Measurements from ENCODE around the gene RARA. TPM values are rescaled to one million over a fixed set of nuclear protein-coding genes. Genes with fewer than 3 reads are reported as not detected.

Gene RARA
- total RNA-seq, 2 experiments from 2014 or later: 34.7 to 36.2 TPM

DNA sequence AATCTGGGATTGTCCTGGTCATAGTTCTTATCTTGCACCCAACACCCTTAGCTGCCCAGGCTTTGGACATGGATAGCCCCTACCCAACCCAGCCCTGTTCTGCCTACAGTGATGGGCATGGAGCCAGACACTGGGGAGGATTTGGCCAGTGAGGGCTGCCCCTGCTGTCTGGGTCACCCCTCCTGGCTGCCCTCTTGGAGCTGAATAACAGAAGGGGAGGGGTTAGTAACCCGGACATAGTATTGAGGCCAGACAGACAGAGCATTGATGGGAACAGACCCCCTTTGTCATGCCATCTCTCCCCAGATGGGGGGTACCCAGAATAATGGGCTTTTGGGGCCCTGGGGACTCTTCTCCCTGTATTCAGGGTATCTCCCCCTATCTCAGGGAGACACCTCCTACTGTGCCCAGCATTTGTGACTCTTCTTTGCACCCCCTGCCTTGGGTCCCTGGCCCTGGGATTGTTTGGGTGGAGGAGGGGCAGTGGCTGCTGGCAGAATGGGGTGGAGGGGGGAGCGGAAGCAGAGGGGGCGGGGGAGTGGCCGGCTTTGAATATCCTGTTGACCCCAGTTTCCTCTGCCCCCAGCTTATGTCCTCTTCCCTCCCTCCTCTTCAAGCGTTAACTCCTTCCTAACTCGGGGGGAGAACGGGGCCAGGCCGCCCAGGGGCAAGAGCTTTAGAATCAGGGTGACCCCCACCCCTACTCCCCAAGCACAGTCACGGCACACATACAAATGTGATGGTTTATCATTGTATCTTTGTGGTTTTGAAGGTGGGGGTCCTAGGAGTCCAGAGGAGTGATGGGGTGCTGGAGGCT, 38.5 kb downstream of the RARA start:
- CTCF ChIA-PET: interaction anchor here (1.4 to 26.3 kb wide), 3 partner anchors 11 to 145 kb away, joined by 3 to 780 read pairs (median 6); partner anchors contain the start of genes CDC6 and RARA
- H3K36me3 Mint-ChIP-seq (ENCODE audit: low read depth): peaks cover 28% of the 10 kb centered on the region
- H3K27ac Mint-ChIP-seq: peak overlapping the region; percentile 61
- no peaks in the 10 kb centered on the region for H3K9me3 Mint-ChIP-seq
- H3K27me3 Mint-ChIP-seq: no peaks in the 10 kb centered on the region
- intact Hi-C loops (cut with micrococcal nuclease): no loop called here
- no peak overlapping the region for H3K4me3 Mint-ChIP-seq
- DNase-seq (no peak), ATAC-seq (no peak)
- TF ChIP-seq, protein P1, sequence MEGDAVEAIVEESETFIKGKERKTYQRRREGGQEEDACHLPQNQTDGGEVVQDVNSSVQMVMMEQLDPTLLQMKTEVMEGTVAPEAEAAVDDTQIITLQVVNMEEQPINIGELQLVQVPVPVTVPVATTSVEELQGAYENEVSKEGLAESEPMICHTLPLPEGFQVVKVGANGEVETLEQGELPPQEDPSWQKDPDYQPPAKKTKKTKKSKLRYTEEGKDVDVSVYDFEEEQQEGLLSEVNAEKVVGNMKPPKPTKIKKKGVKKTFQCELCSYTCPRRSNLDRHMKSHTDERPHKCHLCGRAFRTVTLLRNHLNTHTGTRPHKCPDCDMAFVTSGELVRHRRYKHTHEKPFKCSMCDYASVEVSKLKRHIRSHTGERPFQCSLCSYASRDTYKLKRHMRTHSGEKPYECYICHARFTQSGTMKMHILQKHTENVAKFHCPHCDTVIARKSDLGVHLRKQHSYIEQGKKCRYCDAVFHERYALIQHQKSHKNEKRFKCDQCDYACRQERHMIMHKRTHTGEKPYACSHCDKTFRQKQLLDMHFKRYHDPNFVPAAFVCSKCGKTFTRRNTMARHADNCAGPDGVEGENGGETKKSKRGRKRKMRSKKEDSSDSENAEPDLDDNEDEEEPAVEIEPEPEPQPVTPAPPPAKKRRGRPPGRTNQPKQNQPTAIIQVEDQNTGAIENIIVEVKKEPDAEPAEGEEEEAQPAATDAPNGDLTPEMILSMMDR (IDR thresholded peaks at IDR 0.05): no peak
- peaks cover 71% of the 10 kb centered on the region for H3K4me1 Mint-ChIP-seq (ENCODE audit: low read depth)
- POLR2A ChIA-PET: interaction anchor here (0.6 to 1.6 kb wide), 7 partner anchors 17 to 213 kb away, joined by 3 to 4 read pairs (median 3); partner anchors contain the start of genes GJD3 and TOP2A

DNA sequence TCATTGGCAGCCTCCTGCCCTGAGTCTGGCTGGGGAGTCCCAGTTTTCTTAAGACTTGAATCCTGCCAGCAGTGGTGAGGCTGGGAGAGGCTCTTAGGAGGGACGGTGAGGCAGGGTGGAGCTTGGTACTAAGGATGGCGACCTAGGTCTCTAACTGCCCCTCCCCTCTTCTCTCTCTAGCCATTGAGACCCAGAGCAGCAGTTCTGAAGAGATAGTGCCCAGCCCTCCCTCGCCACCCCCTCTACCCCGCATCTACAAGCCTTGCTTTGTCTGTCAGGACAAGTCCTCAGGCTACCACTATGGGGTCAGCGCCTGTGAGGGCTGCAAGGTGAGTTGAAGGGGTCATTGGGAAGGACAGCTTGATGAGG, 39.1 kb downstream of the RARA start:
- H3K4me1 Mint-ChIP-seq (ENCODE audit: low read depth): peaks cover 71% of the 10 kb centered on the region
- POLR2A ChIA-PET: interaction anchor here (0.9 to 1.6 kb wide), 3 partner anchors 41 to 212 kb away, joined by 3 to 4 read pairs (median 4); no protein-coding TSS in a partner anchor

DNA sequence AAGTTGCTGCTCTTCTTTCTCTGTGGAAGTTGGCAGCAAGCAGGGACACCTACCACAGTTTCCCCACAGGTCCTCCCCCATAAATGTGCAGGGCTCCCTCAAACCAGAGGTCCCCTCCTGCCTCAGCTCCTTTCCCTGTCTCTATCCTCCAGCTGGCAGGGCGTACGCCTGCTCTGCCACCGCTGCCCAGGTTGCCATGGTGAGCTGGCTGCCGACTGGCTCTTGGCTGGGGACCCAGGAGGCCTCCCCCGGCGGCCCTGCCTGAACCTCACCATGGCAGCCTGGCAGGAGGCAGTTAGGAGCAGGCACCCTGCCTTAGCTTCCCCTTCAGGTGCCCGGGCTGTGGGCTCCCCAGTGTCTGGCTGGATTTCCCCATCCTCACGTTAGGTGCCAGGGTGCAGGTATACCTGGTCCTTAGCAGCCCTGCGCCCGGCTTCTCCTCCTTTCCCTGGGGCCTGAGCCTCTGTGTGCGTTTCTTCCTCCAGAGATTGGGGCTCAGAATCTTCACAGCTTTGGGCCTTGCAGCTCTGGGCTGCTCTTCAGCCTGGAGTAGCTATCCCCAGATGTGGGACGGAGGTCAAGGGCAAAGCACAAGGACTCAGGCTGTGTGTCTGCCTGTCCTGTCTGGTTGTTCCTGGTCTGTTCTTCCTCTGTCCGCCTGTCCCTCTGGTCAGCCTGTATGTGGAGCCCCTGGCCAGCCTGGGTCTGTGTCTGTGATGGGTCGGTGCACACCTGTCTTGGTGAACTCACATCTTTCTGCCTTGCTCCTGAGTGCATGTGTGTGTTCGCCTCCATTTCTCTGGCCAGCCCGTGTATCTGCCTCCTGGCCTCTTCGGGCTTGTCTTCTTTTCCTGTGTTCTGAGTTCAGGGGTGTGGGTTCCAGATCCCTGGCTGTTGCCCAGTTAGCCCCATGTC, 39.8 kb downstream of the RARA start:
- TF ChIP-seq, protein P1 (IDR thresholded peaks at IDR 0.05): no peak
- Mint-ChIP-seq H3K4me1 (ENCODE audit: low read depth) (peaks cover 65% of the 10 kb centered on the region), H3K9me3 (no peaks in the 10 kb centered on the region), H3K4me3 (no peak overlapping the region), H3K36me3 (ENCODE audit: low read depth) (peaks cover 23% of the 10 kb centered on the region), H3K27ac (peak overlapping the region; percentile 12), H3K27me3 (no peaks in the 10 kb centered on the region)
- ATAC-seq: no peak
- POLR2A ChIA-PET: interaction anchor here (0.7 to 0.9 kb wide), 2 partner anchors 42 to 47 kb away, joined by 3 to 4 read pairs; no protein-coding TSS in a partner anchor
- CTCF ChIA-PET: interaction anchor here (1.1 to 26.3 kb wide), 3 partner anchors 9 to 40 kb away, joined by 3 to 780 read pairs (median 6); partner anchors contain the start of genes CDC6 and RARA
- no peak for DNase-seq
- intact Hi-C loops (cut with micrococcal nuclease): no loop called here

More for the DNA sequence above, 39.1 kb downstream of the RARA start:
- peaks cover 27% of the 10 kb centered on the region for H3K36me3 Mint-ChIP-seq (ENCODE audit: low read depth)
- H3K27me3 Mint-ChIP-seq: no peaks in the 10 kb centered on the region
- H3K9me3 Mint-ChIP-seq: no peaks in the 10 kb centered on the region
- intact Hi-C loops (cut with micrococcal nuclease): no loop called here
- CTCF ChIA-PET: interaction anchor here (1.1 to 26.3 kb wide), 4 partner anchors 10 to 146 kb away, joined by 3 to 780 read pairs (median 4); partner anchors contain the start of genes CDC6 and RARA
- TF ChIP-seq, protein P1 (IDR thresholded peaks at IDR 0.05): no peak
- DNase-seq: no peak
- H3K27ac Mint-ChIP-seq: peak overlapping the region; percentile 61
- H3K4me3 Mint-ChIP-seq: no peak overlapping the region
- no peak for ATAC-seq

DNA sequence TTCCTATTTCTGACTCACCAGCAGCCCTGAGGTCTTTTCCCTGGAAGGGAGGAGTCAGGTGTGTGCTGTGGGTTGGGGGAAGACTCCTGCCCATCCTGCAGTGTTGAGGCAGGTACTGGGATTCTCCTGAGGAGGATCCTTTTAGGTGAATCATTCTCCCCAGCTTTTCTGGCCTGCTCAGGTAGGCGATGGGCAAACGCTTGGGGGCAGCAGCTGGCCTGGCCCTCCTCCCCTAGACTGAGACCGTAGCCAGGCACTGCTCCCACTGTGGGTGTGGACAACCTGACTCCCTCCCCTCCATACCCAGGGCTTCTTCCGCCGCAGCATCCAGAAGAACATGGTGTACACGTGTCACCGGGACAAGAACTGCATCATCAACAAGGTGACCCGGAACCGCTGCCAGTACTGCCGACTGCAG, 40.5 kb downstream of the RARA start:
- TF ChIP-seq, protein P1 (IDR thresholded peaks at IDR 0.05): no peak
- Mint-ChIP-seq H3K4me3 (no peak overlapping the region), H3K27me3 (no peaks in the 10 kb centered on the region), H3K9me3 (no peaks in the 10 kb centered on the region), H3K27ac (no peak overlapping the region), H3K4me1 (ENCODE audit: low read depth) (peaks cover 61% of the 10 kb centered on the region), H3K36me3 (ENCODE audit: low read depth) (peaks cover 25% of the 10 kb centered on the region)
- POLR2A ChIA-PET: interaction anchor here (0.7 kb wide), 1 partner anchor 47 kb away, joined by 3 read pairs; no protein-coding TSS in a partner anchor
- DNase-seq (no peak), ATAC-seq (no peak)
- intact Hi-C loops (cut with micrococcal nuclease): no loop called here
- CTCF ChIA-PET: interaction anchor here (2.1 to 26.3 kb wide), 2 partner anchors 9 to 41 kb away, joined by 6 to 780 read pairs; partner anchors contain the start of genes CDC6 and RARA

All from activated CD8-positive, alpha-beta T cell treated with anti-CD3 and anti-CD28 coated beads for 36 hours (primary cell).